GM23338 (cell line): ENCODE measurements around the gene FANCC. TPM values are rescaled to one million over a fixed set of nuclear protein-coding genes. Genes with fewer than 3 reads are reported as not detected.

Experiments used
- CREB1 ChIP-seq: fragments of 250-450 bp; sonication (Bioruptor Pico); IDR thresholded peaks from 2 replicates; pipeline ENCODE4 v1.5.0; 2020; ENCODE audit warnings: low read depth, mild to moderate bottlenecking, moderate library complexity
- EZH2phosphoT487 ChIP-seq: fragments of 200-600 bp; sonication (generic); IDR thresholded peaks from one replicate; pipeline ENCODE4 v1.8.1; 2018; ENCODE audit warnings: antibody characterized with exemption; ENCODE audit not compliant: unreplicated experiment
- JUNB ChIP-seq: IDR thresholded peaks from one replicate; pipeline ENCODE4 v1.6.1; 2016; ENCODE audit warnings: antibody characterized with exemption; ENCODE audit not compliant: unreplicated experiment
- ZNF114 ChIP-seq: fragments of 250-450 bp; sonication (Bioruptor Pico); IDR thresholded peaks from 2 replicates; pipeline ENCODE4 v1.5.0; 2020; ENCODE audit warnings: mild to moderate bottlenecking, moderate library complexity
- polyA plus RNA-seq: library from polyadenylated mRNA; unstranded; fragments of >200 nt; fragmentation: Nextera tagmentation; extraction: Ambion mirVana; gene quantifications from 2 replicates; pipeline ENCODE4 v1.2.1, GENCODE V29; 2016
- total RNA-seq: library from RNA; depleted of rRNA; stranded (reverse); fragments of >200 nt; shearing (Covaris generic); gene quantifications from 2 replicates; pipeline ENCODE4 v1.2.3, GENCODE V29; 2014
- TF ChIP-seq, protein P1 (sequence below): fragments of 250-450 bp; sonication (Bioruptor Pico); IDR thresholded peaks from 2 replicates; pipeline ENCODE4 v1.5.0; 2020; ENCODE audit warnings: mild to moderate bottlenecking, moderate library complexity
- TF ChIP-seq, protein P2 (sequence below): IDR thresholded peaks from 2 replicates; pipeline ENCODE4 v1.6.1; 2016; ENCODE audit warnings: antibody characterized with exemption
- TF ChIP-seq, protein P3 (sequence below), 2 experiments: fragments of 200-600 bp in 1 of 2; sonication (generic) in 1 of 2; conservative IDR thresholded peaks; 2 replicates each; pipeline versions ENCODE4 v1.5.1 to v1.6.1; 2016 to 2017; ENCODE audit warnings: antibody characterized with exemption in 2 of 2, low read depth in 2 of 2, mild to moderate bottlenecking in 2 of 2, moderate library complexity in 1 of 2

Gene FANCC
- total and polyA plus RNA-seq, 2 experiments from 2014 or later = 7.8 to 18.1 TPM

DNA sequence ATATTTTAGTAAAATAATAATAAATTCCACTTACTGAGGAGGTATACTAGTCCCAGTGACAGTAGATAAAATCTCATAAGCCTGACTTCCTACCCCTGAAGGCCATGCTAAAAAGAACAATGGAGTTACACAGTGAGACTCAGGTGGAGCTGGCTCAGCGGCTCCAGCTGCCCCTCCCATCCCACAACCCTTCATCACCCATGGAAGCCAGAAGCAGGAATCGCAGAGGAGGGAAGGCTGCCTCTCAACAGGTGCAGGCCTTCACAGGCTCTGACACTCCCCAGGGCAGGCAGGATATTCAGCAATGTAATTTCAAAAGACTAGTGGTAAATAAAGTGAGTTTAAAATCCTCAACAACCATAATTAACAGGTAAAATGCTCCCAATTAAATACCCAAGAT, 67.5 kb downstream of the FANCC start (continued):
- TF ChIP-seq, protein P1, sequence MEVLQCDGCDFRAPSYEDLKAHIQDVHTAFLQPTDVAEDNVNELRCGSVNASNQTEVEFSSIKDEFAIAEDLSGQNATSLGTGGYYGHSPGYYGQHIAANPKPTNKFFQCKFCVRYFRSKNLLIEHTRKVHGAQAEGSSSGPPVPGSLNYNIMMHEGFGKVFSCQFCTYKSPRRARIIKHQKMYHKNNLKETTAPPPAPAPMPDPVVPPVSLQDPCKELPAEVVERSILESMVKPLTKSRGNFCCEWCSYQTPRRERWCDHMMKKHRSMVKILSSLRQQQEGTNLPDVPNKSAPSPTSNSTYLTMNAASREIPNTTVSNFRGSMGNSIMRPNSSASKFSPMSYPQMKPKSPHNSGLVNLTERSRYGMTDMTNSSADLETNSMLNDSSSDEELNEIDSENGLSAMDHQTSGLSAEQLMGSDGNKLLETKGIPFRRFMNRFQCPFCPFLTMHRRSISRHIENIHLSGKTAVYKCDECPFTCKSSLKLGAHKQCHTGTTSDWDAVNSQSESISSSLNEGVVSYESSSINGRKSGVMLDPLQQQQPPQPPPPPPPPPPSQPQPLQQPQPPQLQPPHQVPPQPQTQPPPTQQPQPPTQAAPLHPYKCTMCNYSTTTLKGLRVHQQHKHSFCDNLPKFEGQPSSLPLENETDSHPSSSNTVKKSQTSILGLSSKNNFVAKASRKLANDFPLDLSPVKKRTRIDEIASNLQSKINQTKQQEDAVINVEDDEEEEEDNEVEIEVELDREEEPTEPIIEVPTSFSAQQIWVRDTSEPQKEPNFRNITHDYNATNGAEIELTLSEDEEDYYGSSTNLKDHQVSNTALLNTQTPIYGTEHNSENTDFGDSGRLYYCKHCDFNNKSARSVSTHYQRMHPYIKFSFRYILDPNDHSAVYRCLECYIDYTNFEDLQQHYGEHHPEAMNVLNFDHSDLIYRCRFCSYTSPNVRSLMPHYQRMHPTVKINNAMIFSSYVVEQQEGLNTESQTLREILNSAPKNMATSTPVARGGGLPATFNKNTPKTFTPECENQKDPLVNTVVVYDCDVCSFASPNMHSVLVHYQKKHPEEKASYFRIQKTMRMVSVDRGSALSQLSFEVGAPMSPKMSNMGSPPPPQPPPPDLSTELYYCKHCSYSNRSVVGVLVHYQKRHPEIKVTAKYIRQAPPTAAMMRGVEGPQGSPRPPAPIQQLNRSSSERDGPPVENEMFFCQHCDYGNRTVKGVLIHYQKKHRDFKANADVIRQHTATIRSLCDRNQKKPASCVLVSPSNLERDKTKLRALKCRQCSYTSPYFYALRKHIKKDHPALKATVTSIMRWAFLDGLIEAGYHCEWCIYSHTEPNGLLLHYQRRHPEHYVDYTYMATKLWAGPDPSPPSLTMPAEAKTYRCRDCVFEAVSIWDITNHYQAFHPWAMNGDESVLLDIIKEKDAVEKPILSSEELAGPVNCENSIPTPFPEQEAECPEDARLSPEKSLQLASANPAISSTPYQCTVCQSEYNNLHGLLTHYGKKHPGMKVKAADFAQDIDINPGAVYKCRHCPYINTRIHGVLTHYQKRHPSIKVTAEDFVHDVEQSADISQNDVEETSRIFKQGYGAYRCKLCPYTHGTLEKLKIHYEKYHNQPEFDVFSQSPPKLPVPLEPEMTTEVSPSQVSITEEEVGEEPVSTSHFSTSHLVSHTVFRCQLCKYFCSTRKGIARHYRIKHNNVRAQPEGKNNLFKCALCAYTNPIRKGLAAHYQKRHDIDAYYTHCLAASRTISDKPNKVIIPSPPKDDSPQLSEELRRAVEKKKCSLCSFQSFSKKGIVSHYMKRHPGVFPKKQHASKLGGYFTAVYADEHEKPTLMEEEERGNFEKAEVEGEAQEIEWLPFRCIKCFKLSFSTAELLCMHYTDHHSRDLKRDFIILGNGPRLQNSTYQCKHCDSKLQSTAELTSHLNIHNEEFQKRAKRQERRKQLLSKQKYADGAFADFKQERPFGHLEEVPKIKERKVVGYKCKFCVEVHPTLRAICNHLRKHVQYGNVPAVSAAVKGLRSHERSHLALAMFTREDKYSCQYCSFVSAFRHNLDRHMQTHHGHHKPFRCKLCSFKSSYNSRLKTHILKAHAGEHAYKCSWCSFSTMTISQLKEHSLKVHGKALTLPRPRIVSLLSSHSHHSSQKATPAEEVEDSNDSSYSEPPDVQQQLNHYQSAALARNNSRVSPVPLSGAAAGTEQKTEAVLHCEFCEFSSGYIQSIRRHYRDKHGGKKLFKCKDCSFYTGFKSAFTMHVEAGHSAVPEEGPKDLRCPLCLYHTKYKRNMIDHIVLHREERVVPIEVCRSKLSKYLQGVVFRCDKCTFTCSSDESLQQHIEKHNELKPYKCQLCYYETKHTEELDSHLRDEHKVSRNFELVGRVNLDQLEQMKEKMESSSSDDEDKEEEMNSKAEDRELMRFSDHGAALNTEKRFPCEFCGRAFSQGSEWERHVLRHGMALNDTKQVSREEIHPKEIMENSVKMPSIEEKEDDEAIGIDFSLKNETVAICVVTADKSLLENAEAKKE (CRISPR knock-in tag) = no peak
- TF ChIP-seq CREB1 (CRISPR knock-in tag) = no peak
- TF ChIP-seq ZNF114 (CRISPR knock-in tag) = no peak
- TF ChIP-seq JUNB = no peak
- TF ChIP-seq, protein P2, sequence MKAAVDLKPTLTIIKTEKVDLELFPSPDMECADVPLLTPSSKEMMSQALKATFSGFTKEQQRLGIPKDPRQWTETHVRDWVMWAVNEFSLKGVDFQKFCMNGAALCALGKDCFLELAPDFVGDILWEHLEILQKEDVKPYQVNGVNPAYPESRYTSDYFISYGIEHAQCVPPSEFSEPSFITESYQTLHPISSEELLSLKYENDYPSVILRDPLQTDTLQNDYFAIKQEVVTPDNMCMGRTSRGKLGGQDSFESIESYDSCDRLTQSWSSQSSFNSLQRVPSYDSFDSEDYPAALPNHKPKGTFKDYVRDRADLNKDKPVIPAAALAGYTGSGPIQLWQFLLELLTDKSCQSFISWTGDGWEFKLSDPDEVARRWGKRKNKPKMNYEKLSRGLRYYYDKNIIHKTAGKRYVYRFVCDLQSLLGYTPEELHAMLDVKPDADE = no peak
- TF ChIP-seq, protein P3, sequence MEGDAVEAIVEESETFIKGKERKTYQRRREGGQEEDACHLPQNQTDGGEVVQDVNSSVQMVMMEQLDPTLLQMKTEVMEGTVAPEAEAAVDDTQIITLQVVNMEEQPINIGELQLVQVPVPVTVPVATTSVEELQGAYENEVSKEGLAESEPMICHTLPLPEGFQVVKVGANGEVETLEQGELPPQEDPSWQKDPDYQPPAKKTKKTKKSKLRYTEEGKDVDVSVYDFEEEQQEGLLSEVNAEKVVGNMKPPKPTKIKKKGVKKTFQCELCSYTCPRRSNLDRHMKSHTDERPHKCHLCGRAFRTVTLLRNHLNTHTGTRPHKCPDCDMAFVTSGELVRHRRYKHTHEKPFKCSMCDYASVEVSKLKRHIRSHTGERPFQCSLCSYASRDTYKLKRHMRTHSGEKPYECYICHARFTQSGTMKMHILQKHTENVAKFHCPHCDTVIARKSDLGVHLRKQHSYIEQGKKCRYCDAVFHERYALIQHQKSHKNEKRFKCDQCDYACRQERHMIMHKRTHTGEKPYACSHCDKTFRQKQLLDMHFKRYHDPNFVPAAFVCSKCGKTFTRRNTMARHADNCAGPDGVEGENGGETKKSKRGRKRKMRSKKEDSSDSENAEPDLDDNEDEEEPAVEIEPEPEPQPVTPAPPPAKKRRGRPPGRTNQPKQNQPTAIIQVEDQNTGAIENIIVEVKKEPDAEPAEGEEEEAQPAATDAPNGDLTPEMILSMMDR (conservative IDR thresholded peaks at IDR 0.05; ENCODE audit: low read depth in 2 of 2) = no peak
- no peak for TF ChIP-seq EZH2phosphoT487
